Peyer's patch (tissue), 4 donors: Measurements from ENCODE around the gene ERF. TPM values are rescaled to one million over a fixed set of nuclear protein-coding genes. Genes with fewer than 3 reads are reported as not detected.

Experiments
- DNase-seq, 3 donors: peaks; one replicate each; pipeline ENCODE4 v3.0.0-alpha.2; 2017 to 2019
- H3K27ac ChIP-seq, 4 donors: fragments of 200-600 bp; sonication (generic); one replicate each; pipeline ENCODE4 v1.5.1; 2016 to 2019
- H3K27me3 ChIP-seq, 2 donors: fragments of 200-600 bp; sonication (generic); one replicate each; pipeline ENCODE4 v1.5.1; 2019
- H3K36me3 ChIP-seq, 3 donors: fragments of 200-600 bp; sonication (generic); one replicate each; pipeline ENCODE4 v1.5.1; 2016 to 2019
- H3K4me1 ChIP-seq, 4 donors: fragments of 200-600 bp; sonication (generic); one replicate each; pipeline ENCODE4 v1.5.1; 2016 to 2019
- H3K4me3 ChIP-seq, 4 donors: fragments of 200-600 bp; sonication (generic); 1 replicate in 3 of 4; 2 replicates in 1 of 4; pipeline ENCODE4 v1.5.1; 2016 to 2019; ENCODE audit warnings: mild to moderate bottlenecking in 1 of 4
- H3K9me3 ChIP-seq, 4 donors: fragments of 200-600 bp; sonication (generic); one replicate each; pipeline ENCODE4 v1.5.1; 2016 to 2019; ENCODE audit warnings: mild to moderate bottlenecking in 1 of 4
- POLR2A ChIP-seq, 2 donors: fragments of 450-650 bp; IDR thresholded peaks; one replicate each; pipeline ENCODE4 v1.5.1; 2017; ENCODE audit warnings: antibody characterized with exemption in 2 of 2, mild to moderate bottlenecking in 2 of 2, moderate library complexity in 2 of 2
- total RNA-seq, 4 donors: library from RNA; depleted of rRNA; stranded (reverse); fragments of >200 nt; gene quantifications; one replicate each; pipeline ENCODE4 v1.1.0, GENCODE V29; 2016
- TF ChIP-seq, protein P1 (sequence below), 6 experiments: fragments of 450-650 bp in 4 of 6; fragments of 200-600 bp in 2 of 6; sonication (generic) in 1 of 6; IDR thresholded peaks; one replicate each; pipeline ENCODE4 v1.5.1; 2017 to 2019; ENCODE audit warnings: antibody characterized with exemption in 6 of 6, mild to moderate bottlenecking in 3 of 6, moderate library complexity in 1 of 6

The ERF gene
- total RNA-seq, 4 donors from 2014 or later = 13.2 to 85.4 (median 49.3) TPM

DNA sequence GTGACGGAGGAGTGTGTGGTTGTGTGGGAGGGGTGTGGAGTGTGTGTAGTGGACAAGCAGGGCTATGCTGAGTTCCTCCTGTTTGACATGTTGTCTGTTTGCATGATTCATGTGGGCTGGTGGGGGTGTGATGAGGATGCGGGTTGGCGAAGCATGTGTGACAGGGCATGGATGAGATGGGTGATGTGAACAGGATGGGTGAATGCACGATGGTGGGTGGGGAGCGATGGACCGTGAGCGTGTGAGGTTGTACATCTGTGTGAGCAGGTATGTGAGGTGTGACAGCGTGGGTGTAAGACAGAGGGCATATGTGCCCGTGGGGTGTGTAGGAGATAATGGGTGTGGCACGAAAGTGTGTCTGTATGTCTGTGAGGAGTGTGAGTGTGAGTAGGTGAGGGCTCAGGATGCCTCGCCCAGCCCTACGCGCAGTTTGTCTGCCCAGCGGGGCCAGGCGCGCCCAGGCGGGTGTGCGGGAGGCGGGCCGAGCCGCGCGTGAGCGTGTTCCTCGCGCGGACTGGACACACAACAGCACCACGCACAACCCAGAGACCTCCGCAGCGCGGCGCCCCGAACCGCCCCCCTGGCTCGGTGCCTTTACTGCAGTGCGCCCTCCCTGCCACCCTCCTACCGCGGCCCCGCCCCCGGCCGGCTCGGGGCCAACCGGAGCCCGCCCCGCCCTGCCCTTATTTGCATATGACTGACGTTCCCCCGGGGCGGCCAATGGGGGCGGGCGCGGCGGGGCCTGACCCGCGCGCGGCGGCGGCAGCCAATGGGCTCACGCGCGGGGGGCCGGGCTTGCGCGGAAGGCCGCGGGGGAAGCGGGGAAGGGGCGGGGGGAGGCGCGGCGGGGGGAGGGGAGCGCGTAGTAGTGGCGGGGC is 28.5 kb upstream of the ERF start:
- H3K9me3 ChIP-seq = no peaks in the 10 kb centered on the region
- H3K4me3 ChIP-seq = peak overlapping the region; percentile 55 to 89 (median 72)
- TF ChIP-seq, protein P1, sequence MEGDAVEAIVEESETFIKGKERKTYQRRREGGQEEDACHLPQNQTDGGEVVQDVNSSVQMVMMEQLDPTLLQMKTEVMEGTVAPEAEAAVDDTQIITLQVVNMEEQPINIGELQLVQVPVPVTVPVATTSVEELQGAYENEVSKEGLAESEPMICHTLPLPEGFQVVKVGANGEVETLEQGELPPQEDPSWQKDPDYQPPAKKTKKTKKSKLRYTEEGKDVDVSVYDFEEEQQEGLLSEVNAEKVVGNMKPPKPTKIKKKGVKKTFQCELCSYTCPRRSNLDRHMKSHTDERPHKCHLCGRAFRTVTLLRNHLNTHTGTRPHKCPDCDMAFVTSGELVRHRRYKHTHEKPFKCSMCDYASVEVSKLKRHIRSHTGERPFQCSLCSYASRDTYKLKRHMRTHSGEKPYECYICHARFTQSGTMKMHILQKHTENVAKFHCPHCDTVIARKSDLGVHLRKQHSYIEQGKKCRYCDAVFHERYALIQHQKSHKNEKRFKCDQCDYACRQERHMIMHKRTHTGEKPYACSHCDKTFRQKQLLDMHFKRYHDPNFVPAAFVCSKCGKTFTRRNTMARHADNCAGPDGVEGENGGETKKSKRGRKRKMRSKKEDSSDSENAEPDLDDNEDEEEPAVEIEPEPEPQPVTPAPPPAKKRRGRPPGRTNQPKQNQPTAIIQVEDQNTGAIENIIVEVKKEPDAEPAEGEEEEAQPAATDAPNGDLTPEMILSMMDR (IDR thresholded peaks at IDR 0.05) = no peak
- peak in 1 of 2 donors; percentile 53 for TF ChIP-seq POLR2A (IDR thresholded peaks at IDR 0.05)
- peaks cover 0 to 19% (median 0%) of the 10 kb centered on the region in 3 donors for H3K36me3 ChIP-seq
- peak overlapping the region; percentile 89 to 99 (median 96) for H3K27ac ChIP-seq
- H3K4me1 ChIP-seq = peaks cover 15 to 69% (median 49%) of the 10 kb centered on the region in 4 donors
- no peaks in the 10 kb centered on the region for H3K27me3 ChIP-seq
- DNase-seq = peak; percentile 96 to 98 (median 98)

DNA sequence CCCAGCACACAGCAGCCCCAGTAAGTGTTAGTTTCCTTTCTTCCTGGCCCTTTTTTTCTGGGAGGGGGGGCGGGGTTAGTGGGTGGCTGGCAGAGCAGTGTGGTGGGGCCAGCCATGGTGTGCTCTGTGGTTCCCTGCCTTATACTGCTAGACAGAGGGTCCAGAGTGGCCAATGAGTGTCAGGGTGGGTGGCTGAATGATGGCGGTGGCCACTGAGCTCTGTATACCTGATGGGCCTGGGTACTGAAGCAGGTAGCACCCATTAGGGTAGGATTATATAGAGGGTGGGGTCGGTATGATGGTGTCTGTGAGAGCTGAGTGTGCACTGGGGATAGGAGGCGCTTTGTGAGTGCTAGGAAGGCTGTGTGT is 27.9 kb upstream of the ERF start:
- peaks cover 0 to 13% (median 0%) of the 10 kb centered on the region in 3 donors for H3K36me3 ChIP-seq
- DNase-seq = no peak
- H3K27ac ChIP-seq = peak overlapping the region; percentile 89 to 99 (median 96)
- TF ChIP-seq, protein P1 (IDR thresholded peaks at IDR 0.05) = no peak
- TF ChIP-seq POLR2A (IDR thresholded peaks at IDR 0.05) = no peak
- no peaks in the 10 kb centered on the region for H3K9me3 ChIP-seq
- H3K4me3 ChIP-seq = peak overlapping the region in 2 of 4 donors; percentile 83 to 89
- peaks cover 15 to 76% (median 49%) of the 10 kb centered on the region in 4 donors for H3K4me1 ChIP-seq
- no peaks in the 10 kb centered on the region for H3K27me3 ChIP-seq

DNA sequence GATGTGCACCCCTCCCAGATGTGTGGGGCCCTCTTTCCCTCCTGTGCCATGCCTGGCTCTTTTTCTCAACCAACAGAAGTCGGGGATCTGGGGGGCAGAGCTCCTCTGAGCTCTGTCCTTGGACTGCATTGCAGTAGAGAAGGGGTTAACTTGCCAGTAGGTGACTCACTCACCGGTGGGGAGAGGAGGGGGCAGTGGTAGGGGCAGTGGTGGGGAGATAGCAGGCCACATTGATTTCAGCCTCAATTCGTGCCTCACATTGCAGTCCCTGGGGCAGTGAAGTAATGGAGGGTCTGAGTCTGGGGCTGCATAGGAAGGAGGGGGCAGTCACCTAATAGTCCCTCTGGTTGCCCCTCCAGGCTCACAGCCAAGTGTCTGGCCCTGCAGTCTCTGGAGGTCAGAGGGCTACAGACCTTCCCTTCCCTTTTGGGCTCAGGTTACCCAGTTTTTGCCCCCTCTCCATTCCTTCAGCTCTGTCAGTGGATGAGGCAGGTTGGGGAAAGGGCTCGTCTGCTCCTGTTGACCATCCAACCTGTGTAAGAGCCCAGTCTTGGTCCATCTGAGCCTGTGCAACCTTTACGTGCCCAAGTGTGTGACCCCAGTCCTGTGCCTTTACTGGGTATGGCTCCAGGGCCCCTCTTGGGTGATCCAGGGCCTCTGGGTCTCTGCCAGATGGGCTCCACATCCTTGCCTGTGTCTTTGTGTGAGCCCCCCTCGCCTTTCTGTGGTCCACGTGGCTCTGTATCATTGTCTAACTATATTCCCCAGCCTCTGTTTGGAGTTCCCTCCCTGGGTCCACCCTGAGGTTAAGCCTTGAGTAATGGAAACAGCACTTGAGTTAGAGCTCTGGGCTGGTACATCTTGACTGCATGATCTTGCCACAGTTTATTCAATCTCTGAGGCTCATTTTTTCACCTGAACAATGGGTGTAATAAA is 27.2 kb upstream of the ERF start:
- peaks cover 0 to 6% (median 0%) of the 10 kb centered on the region in 3 donors for H3K36me3 ChIP-seq
- peak overlapping the region; percentile 89 to 99 (median 96) for H3K27ac ChIP-seq
- TF ChIP-seq POLR2A (IDR thresholded peaks at IDR 0.05) = no peak
- TF ChIP-seq, protein P1 (IDR thresholded peaks at IDR 0.05) = no peak
- H3K4me3 ChIP-seq = no peak overlapping the region
- no peaks in the 10 kb centered on the region for H3K9me3 ChIP-seq
- peaks cover 15 to 83% (median 49%) of the 10 kb centered on the region in 4 donors for H3K4me1 ChIP-seq
- no peaks in the 10 kb centered on the region for H3K27me3 ChIP-seq
- DNase-seq = no peak

DNA sequence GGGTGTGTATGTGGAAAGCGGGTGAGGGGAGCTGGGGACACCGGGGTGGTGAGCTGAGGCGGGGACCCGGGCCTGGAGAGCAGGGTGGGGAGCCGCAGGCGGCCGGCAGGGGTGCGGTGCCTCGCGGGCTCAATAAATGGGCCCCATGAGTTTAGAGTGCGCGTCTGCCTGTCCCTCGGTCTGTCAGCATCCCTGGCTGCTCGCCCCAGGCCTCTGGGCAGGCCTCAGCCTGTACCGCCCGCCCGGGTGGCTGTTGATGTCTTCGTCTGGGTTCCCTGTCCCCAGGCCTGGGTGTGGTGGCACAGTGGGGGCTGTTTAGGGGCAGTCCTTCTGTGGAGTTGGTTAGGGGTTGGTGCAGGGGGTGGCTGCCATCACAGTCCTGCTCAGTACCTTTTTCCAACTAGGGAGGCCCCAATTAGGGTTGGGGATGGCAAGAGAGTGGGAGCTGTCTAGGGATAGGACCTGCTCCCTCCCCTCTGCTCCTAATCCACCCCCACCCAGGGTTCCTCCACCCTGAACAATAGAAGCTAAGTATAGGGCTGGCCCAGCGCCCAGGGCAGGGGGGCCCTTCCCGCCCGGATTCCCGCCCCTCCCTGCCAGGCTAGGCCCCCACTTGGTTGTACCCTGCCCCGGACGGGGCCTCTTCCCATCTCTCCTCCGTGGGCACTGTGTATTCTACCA is 26.4 kb upstream of the ERF start:
- peaks cover 15 to 76% (median 46%) of the 10 kb centered on the region in 4 donors for H3K4me1 ChIP-seq
- peak overlapping the region; percentile 89 to 99 (median 96) for H3K27ac ChIP-seq
- peak in 1 of 3 donors; percentile 64 for DNase-seq
- no peaks in the 10 kb centered on the region for H3K9me3 ChIP-seq
- no peaks in the 10 kb centered on the region for H3K27me3 ChIP-seq
- peak overlapping the region; percentile 64 to 89 (median 83) for H3K4me3 ChIP-seq
- no peak for TF ChIP-seq POLR2A (IDR thresholded peaks at IDR 0.05)
- TF ChIP-seq, protein P1 (IDR thresholded peaks at IDR 0.05) = peak in 1 of 6 experiments; percentile 18
- no peaks in the 10 kb centered on the region for H3K36me3 ChIP-seq

DNA sequence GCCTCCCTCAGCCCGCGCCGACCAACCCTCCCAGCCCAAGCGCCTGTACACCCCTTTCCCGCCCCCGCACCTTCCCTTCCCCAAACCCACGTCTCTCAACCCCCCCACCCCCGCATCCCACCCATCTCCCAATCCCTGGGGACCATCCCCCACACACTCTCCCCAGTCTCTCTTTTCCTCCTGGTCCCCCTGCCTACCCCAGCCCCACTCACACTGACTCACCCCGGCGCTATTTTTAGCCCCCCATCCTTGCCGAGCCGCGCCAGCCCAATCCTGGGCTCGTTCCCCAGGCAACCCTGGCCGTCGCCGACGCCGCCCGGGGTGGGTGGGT is 25.9 kb upstream of the ERF start:
- no peaks in the 10 kb centered on the region for H3K27me3 ChIP-seq
- no peaks in the 10 kb centered on the region for H3K36me3 ChIP-seq
- peak in 1 of 3 donors; percentile 52 for DNase-seq
- TF ChIP-seq POLR2A (IDR thresholded peaks at IDR 0.05) = no peak
- TF ChIP-seq, protein P1 (IDR thresholded peaks at IDR 0.05) = no peak
- peaks cover 15 to 71% (median 42%) of the 10 kb centered on the region in 4 donors for H3K4me1 ChIP-seq
- H3K27ac ChIP-seq = peak overlapping the region; percentile 89 to 99 (median 96)
- H3K4me3 ChIP-seq = peak overlapping the region; percentile 64 to 89 (median 83)
- H3K9me3 ChIP-seq = no peaks in the 10 kb centered on the region
